MM.1S (cell line): ENCODE measurements around the gene COLEC12.

Source experiments
- EZH2 ChIP-seq: fragments of 300-600 bp; sonication (generic); optimal IDR thresholded peaks from 2 replicates; pipeline ENCODE3; 2017; ENCODE audit warnings: low read depth, mild to moderate bottlenecking, antibody characterized with exemption, low read length, mixed read lengths
- TF ChIP-seq, protein P1 (sequence below): fragments of 300-600 bp; sonication (generic); IDR thresholded peaks from 2 replicates; pipeline ENCODE4 v1.5.1; 2016; ENCODE audit warnings: antibody characterized with exemption, low read length, mixed read lengths

GRCh38 chr18:295756-296490 lies 204.6 kb downstream of the COLEC12 start:
- no peak for TF ChIP-seq EZH2
- TF ChIP-seq, protein P1, sequence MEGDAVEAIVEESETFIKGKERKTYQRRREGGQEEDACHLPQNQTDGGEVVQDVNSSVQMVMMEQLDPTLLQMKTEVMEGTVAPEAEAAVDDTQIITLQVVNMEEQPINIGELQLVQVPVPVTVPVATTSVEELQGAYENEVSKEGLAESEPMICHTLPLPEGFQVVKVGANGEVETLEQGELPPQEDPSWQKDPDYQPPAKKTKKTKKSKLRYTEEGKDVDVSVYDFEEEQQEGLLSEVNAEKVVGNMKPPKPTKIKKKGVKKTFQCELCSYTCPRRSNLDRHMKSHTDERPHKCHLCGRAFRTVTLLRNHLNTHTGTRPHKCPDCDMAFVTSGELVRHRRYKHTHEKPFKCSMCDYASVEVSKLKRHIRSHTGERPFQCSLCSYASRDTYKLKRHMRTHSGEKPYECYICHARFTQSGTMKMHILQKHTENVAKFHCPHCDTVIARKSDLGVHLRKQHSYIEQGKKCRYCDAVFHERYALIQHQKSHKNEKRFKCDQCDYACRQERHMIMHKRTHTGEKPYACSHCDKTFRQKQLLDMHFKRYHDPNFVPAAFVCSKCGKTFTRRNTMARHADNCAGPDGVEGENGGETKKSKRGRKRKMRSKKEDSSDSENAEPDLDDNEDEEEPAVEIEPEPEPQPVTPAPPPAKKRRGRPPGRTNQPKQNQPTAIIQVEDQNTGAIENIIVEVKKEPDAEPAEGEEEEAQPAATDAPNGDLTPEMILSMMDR: no peak
